Renal cortical epithelial cell (primary cell): ENCODE results near the gene FOXP2. TPM values are rescaled to one million over a fixed set of nuclear protein-coding genes. Genes with fewer than 3 reads are reported as not detected.
A peak's percentile ranks its signal among the peaks of the same experiment; 100 is the strongest.
"Not testable (repeated sequence)": the region's sequence is repeated elsewhere in the genome, so short reads cannot be mapped to it uniquely, and the experiment has no call there.

Experiments used
- DNase-seq: peaks from one replicate; pipeline ENCODE4 v3.0.0-alpha.2; 2011; ENCODE audit warnings: low read depth
- total RNA-seq: library from RNA; depleted of rRNA; stranded (reverse); fragments of >200 nt; gene quantifications from 2 replicates; pipeline ENCODE4 v1.2.3, GENCODE V29; 2014

Gene FOXP2
- total RNA-seq, 1 donor from 2014 or later = 0.15 TPM

- DNase-seq = no peak
These were observed 90.0 kb downstream of the FOXP2 start for GRCh38 chr7:114504586-114504985.

DNA sequence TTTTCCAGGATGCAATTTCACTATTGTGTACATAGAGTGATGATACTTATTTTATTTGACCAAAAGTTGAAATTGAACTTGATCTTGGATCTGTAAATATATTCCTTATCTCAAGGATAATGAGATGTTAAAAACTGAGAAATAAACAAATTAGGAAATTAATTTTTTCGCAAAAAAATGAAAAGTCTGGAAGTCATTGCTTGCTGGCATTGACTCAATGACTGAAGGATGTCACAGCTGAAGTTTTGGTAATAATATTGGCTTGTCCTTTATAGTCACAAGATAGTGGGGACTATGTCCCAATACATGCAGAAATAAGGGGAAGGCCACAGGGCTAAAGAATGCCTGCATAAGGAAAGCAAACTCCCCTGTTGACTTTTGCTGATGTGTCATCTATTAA is 92.8 kb downstream of the FOXP2 start:
- no peak for DNase-seq

DNA sequence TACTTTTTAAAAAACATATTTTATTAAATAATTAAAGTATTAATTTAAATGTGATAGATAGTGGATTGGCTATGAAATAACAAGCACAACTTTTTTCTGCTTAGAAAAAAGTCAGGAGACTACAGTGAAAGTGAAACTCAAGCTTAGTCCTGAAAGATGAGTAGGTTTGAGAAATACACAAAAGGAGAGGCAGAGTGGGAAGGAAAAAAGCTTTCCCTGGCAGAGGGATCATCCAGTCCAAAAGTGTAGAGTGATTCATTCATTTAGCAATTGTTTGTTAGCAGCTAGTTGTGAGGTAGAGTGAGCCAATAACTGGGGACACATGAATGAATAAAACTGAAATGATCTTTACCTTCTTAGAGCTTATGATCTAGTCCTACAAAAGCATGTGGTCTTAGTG is 93.5 kb downstream of the FOXP2 start:
- DNase-seq = peak; percentile 24

GRCh38 chr7:114510824-114511223 is 96.2 kb downstream of the FOXP2 start:
- not testable (repeated sequence) for DNase-seq

GRCh38 chr7:114519240-114519639 is 104.6 kb downstream of the FOXP2 start:
- no peak for DNase-seq

DNA sequence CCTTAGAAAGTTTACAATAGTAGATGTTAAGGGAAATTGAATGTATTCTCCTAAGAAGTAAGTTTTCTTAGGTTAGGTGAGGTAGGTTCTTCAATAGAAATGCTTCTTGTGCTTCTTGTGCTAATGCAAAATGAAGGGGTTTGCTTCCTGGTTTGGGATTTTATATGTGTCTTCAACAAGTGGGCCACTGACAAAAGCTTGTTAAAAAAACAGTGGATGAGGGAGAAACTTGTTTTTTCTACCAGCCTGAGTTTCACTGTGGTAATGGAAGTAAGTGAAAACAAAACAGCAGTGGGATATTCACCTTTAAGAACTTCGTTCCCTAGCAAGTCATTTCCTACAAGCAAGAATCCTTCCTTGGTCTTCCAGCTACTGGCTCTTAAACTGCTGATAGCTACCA is 107.5 kb downstream of the FOXP2 start:
- no peak for DNase-seq

GRCh38 chr7:114527589-114527988 is 113.0 kb downstream of the FOXP2 start:
- DNase-seq = no peak

- no peak for DNase-seq
These were observed 115.5 kb downstream of the FOXP2 start for GRCh38 chr7:114530057-114530611.

DNA sequence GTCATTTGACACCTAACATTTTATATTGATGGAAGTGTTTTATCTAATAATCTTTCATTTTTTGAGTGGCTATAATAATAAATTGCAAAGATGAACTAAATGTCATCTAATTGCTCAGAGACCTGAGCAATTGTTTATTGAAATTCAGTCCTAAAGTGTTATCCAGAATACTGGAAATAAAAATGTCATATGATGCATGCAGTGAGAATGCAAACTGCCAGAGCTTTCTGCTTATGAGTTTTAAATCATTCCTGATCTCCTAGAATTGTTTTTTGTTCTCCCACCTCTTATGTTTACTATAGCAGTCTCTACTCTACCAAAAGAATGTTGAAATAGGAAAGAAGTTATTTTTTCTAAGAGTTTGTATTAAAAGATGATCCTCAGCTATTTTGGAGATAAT is 116.7 kb downstream of the FOXP2 start:
- no peak for DNase-seq

GRCh38 chr7:114533131-114533530 is 118.5 kb downstream of the FOXP2 start:
- no peak for DNase-seq

- DNase-seq = no peak
These were observed 120.3 kb downstream of the FOXP2 start for GRCh38 chr7:114534953-114535352.

DNA sequence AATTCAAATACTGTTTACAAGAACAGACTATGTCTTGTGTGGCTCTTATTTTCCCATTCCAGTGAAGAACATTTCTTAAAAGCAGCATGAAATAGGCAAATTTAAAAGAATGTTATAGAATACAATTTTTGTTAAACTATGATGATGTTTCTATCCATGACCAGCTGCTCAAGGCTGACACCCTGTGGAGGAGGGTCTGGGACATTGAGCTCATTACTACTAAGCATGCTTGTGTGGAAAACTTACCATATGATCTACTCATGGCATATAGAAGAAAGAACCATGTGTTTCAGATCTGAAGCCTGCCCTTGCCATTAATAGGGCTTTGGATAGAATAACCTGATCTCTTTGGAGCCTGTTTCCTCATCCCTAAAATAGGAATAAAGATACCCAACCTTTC is 125.0 kb downstream of the FOXP2 start:
- no peak for DNase-seq

- DNase-seq = no peak
These were observed 125.7 kb downstream of the FOXP2 start for GRCh38 chr7:114540291-114540690.

GRCh38 chr7:114547346-114547745 is 132.7 kb downstream of the FOXP2 start:
- not testable (repeated sequence) for DNase-seq

- DNase-seq = no peak
These were observed 133.7 kb downstream of the FOXP2 start for GRCh38 chr7:114548081-114548980.

- DNase-seq = peak; percentile 13
These were observed 140.3 kb downstream of the FOXP2 start for GRCh38 chr7:114554781-114555537.

GRCh38 chr7:114567416-114567815 is 152.8 kb downstream of the FOXP2 start:
- no peak for DNase-seq

GRCh38 chr7:114569220-114569619 is 154.6 kb downstream of the FOXP2 start:
- no peak for DNase-seq

GRCh38 chr7:114574384-114574783 is 159.8 kb downstream of the FOXP2 start:
- DNase-seq = peak; percentile 77

DNA sequence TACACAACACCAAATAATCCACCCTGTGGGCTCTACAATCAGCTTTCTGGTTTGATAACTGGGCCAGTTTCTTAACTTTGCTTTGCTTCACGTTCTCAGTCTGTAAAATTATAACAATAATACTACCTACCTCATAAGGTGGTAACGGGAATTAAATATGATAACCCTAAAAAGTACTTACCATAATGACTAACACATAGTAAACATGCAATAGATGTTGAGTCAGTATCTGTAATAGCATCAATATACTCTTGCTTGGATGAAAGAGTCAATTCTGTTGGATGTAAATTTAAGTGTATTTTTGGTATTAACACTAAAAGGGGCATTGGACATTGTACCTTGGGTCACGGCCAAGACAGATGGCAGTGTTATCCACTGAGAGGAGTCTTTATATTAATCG is 160.5 kb downstream of the FOXP2 start:
- DNase-seq = no peak

- not testable (repeated sequence) for DNase-seq
These were observed 166.3 kb downstream of the FOXP2 start for GRCh38 chr7:114580963-114581362.

- DNase-seq = no peak
These were observed 173.9 kb downstream of the FOXP2 start for GRCh38 chr7:114588506-114588905.

GRCh38 chr7:114589436-114589835 is 174.8 kb downstream of the FOXP2 start:
- peak; percentile 3 for DNase-seq
